Thoracic aorta (tissue), 2 donors: ENCODE results near the gene GIGYF1. TPM values are rescaled to one million over a fixed set of nuclear protein-coding genes. Genes with fewer than 3 reads are reported as not detected.

ENCODE experiments used
- ATAC-seq: fragments of 150-250 bp; one replicate; pipeline ENCODE4 v1.8.0; 2017; ENCODE audit warnings: low read depth; ENCODE audit not compliant: insufficient number of reproducible peaks, low FRiP score
- DNase-seq: peaks from one replicate; pipeline ENCODE4 v3.0.0-alpha.2; 2020; ENCODE audit warnings: low spot score
- H3K27ac ChIP-seq, 2 donors: fragments of 200-600 bp; sonication (generic); 1 replicate in 1 of 2; 2 replicates in 1 of 2; pipeline ENCODE4 v1.5.1; 2016; ENCODE audit warnings: mild to moderate bottlenecking in 2 of 2, moderate library complexity in 2 of 2
- H3K27me3 ChIP-seq: fragments of 200-600 bp; sonication (generic); replicated peaks from 2 replicates; pipeline ENCODE4 v1.6.0; 2016; ENCODE audit warnings: mild to moderate bottlenecking; ENCODE audit not compliant: insufficient read depth
- H3K36me3 ChIP-seq: fragments of 200-600 bp; sonication (generic); one replicate; pipeline ENCODE4 v1.5.1; 2016
- H3K4me1 ChIP-seq, 2 donors: fragments of 200-600 bp; sonication (generic); 1 replicate in 1 of 2; 2 replicates in 1 of 2; pipeline versions ENCODE4 v1.5.1 to v1.6.0; 2016; ENCODE audit warnings: low read depth in 2 of 2, mild to moderate bottlenecking in 1 of 2; ENCODE audit not compliant: control insufficient read depth in 1 of 2
- H3K4me3 ChIP-seq: fragments of 200-600 bp; sonication (generic); 2 replicates; pipeline ENCODE4 v1.5.1; 2016; ENCODE audit warnings: mild to moderate bottlenecking
- H3K9me3 ChIP-seq: fragments of 200-600 bp; sonication (generic); 2 replicates; pipeline ENCODE4 v1.5.1; 2016
- total RNA-seq, 2 donors: library from RNA; depleted of rRNA; stranded (reverse); fragments of >200 nt; gene quantifications; one replicate each; pipeline versions ENCODE4 v1.1.0 to v1.2.3, GENCODE V29; 2016
- TF ChIP-seq, protein P1 (sequence below): fragments of 200-600 bp; sonication (generic); IDR thresholded peaks from one replicate; pipeline ENCODE4 v1.5.1; 2019; ENCODE audit warnings: antibody characterized with exemption

The GIGYF1 gene
- total RNA-seq, 2 donors from 2014 or later: 35.7 to 40.7 TPM

DNA sequence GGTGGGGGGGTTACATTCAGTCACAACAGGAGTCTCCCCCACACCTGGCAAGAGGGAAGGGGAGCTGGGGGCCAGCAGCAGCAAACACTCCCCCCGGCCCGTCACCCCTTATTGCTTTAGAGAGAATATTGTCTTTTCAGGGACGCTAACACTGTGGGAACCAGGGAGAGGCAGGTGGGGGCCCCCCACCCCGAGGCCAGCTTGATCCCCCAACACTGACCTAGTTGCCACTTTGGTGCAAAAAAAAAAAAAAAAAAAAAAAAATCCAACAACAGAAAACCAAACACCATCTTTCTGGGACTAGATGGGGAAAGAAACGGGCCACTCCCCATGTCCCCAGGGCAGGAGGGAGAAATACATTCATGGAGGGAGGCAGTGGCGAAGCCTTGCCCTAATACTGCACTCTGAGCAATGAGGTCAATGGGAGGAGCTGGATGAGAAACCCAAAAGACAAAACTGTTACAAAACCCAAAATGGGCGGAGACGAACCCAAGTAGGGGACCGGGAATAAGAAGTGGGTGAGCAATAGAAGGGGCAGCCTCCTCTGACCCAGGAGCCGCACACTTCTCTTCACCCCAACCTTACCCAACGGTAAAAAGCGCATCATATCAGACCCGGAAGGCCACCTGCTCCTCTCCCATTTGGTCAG lies 14.0 kb downstream of the GIGYF1 start:
- Histone ChIP-seq H3K36me3 (peaks cover 76% of the 10 kb centered on the region), H3K4me1 (peaks cover 4 to 8% of the 10 kb centered on the region in 2 donors), H3K9me3 (no peaks in the 10 kb centered on the region), H3K27ac (peak overlapping the region; percentile 26 to 43), H3K27me3 (no peaks in the 10 kb centered on the region), H3K4me3 (no peak overlapping the region)
- ATAC-seq: no peak
- DNase-seq: no peak
- TF ChIP-seq, protein P1, sequence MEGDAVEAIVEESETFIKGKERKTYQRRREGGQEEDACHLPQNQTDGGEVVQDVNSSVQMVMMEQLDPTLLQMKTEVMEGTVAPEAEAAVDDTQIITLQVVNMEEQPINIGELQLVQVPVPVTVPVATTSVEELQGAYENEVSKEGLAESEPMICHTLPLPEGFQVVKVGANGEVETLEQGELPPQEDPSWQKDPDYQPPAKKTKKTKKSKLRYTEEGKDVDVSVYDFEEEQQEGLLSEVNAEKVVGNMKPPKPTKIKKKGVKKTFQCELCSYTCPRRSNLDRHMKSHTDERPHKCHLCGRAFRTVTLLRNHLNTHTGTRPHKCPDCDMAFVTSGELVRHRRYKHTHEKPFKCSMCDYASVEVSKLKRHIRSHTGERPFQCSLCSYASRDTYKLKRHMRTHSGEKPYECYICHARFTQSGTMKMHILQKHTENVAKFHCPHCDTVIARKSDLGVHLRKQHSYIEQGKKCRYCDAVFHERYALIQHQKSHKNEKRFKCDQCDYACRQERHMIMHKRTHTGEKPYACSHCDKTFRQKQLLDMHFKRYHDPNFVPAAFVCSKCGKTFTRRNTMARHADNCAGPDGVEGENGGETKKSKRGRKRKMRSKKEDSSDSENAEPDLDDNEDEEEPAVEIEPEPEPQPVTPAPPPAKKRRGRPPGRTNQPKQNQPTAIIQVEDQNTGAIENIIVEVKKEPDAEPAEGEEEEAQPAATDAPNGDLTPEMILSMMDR: no peak

- Histone ChIP-seq H3K4me3 (no peak overlapping the region), H3K36me3 (peaks cover 69% of the 10 kb centered on the region), H3K27ac (peak overlapping the region in 1 of 2 donors; percentile 26), H3K9me3 (no peaks in the 10 kb centered on the region), H3K27me3 (no peaks in the 10 kb centered on the region), H3K4me1 (peaks cover 4 to 8% of the 10 kb centered on the region in 2 donors)
- ATAC-seq (no peak), DNase-seq (no peak)
- TF ChIP-seq, protein P1: no peak
These were observed 14.7 kb downstream of the GIGYF1 start for GRCh38 chr7:100679129-100679926.

DNA sequence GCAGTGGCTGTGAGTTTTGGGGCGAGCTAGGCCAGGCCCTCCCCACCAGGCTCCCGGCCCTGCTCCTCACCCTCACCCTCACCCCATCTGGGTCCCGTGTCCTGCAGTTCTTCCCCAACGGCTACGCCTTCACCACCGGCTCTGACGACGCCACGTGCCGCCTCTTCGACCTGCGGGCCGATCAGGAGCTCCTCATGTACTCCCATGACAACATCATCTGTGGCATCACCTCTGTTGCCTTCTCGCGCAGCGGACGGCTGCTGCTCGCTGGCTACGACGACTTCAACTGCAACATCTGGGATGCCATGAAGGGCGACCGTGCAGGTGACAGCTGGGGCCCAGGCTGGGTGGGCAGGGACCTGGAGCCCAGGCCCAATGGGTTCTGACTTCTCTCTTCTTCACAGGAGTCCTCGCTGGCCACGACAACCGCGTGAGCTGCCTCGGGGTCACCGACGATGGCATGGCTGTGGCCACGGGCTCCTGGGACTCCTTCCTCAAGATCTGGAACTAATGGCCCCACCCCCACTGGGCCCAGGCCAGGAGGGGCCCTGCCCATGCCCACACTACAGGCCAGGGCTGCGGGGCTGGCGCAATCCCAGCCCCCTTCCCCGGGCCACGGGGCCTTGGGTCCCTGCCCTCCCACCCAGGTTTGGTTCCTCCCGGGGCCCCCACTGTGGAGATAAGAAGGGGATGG lies 15.6 kb downstream of the GIGYF1 start:
- Histone ChIP-seq H3K27ac (no peak overlapping the region), H3K36me3 (peaks cover 61% of the 10 kb centered on the region), H3K27me3 (no peaks in the 10 kb centered on the region), H3K4me1 (peaks cover 4 to 8% of the 10 kb centered on the region in 2 donors), H3K9me3 (no peaks in the 10 kb centered on the region), H3K4me3 (no peak overlapping the region)
- DNase-seq (no peak), ATAC-seq (no peak)
- TF ChIP-seq, protein P1: no peak

DNA sequence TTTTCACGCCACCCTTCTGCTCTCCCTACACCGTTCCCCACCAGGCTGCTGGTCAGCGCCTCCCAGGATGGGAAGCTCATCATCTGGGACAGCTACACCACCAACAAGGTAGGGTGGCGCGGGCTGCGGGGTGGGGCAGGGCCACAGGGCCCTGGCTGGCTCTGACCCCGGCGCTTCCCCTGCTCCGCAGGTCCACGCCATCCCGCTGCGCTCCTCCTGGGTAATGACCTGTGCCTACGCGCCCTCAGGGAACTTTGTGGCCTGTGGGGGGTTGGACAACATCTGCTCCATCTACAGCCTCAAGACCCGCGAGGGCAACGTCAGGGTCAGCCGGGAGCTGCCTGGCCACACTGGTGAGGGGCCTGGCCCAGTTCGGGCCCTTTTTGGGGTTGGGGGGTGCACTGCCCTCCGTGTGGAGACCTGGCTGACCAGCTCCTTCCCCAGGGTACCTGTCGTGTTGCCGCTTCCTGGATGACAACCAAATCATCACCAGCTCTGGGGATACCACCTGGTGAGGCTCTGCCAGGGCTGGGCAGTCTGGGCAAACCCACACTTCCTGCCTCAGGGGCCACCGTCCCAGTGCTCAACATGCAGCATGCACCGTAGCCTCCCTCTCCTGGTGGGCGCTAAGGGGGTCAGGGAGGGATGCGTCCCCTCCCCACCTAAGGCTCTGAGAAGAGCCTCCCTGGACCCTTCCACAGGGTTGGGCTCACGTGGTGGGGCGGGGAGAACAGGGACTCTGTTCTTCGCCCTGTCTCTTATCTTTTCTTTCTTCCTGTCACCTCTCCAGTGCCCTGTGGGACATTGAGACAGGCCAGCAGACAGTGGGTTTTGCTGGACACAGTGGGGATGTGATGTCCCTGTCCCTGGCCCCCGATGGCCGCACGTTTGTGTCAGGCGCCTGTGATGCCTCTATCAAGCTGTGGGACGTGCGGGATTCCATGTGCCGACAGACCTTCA lies 16.5 kb downstream of the GIGYF1 start:
- ATAC-seq: no peak
- H3K4me1 ChIP-seq: peaks cover 7 to 8% of the 10 kb centered on the region in 2 donors
- H3K27ac ChIP-seq: no peak overlapping the region
- H3K9me3 ChIP-seq: no peaks in the 10 kb centered on the region
- no peaks in the 10 kb centered on the region for H3K27me3 ChIP-seq
- H3K36me3 ChIP-seq: peaks cover 52% of the 10 kb centered on the region
- no peak for DNase-seq
- TF ChIP-seq, protein P1: no peak
- H3K4me3 ChIP-seq: no peak overlapping the region
